Spleen (tissue), 7 donors: ENCODE data around the gene ARHGEF37.

Experiments used
- CTCF ChIP-seq, 11 experiments: fragments of 200-600 bp in 7 of 11; fragments of 450-650 bp in 4 of 11; sonication (generic) in 4 of 11; IDR thresholded peaks in 8 of 11; conservative IDR thresholded peaks in 3 of 11; 1 replicate in 7 of 11; 2 replicates in 4 of 11; pipeline versions ENCODE4 v1.4.0 to v1.8.0; 2016 to 2021; ENCODE audit warnings: antibody characterized with exemption in 11 of 11, inconsistent platforms in 4 of 11, mild to moderate bottlenecking in 1 of 11
- POLR2A ChIP-seq, 3 donors: fragments of 450-650 bp; IDR thresholded peaks; one replicate each; pipeline ENCODE4 v1.5.1; 2017; ENCODE audit warnings: antibody characterized with exemption in 3 of 3, mild to moderate bottlenecking in 1 of 3
- donor health status: DM: no; HTN: no; CAD: no; lungs with moderate emphysema.
- donor health status: DM: no; HTN: no; CAD: no.
- donor health status: DM: no; HTN: no; CAD: no.

- no peak for TF ChIP-seq CTCF (IDR thresholded peaks at IDR 0.05 in 8 of 11, conservative IDR thresholded peaks at IDR 0.05 in 3 of 11)
- no peak for TF ChIP-seq POLR2A (IDR thresholded peaks at IDR 0.05)
These were observed 93.4 kb downstream of the ARHGEF37 start for GRCh38 chr5:149674686-149675085.
